Mucosa of rectum (tissue), 2 donors: ENCODE results near the gene RASGRP2.

Experiments used
- H3K27ac ChIP-seq, 2 donors: one replicate each; pipeline ENCODE4 v1.7.0; 2013; ENCODE audit warnings: inconsistent platforms in 2 of 2, low read depth in 2 of 2, low read length in 2 of 2
- H3K27me3 ChIP-seq, 2 donors: one replicate each; pipeline ENCODE4 v1.7.0; 2013; ENCODE audit warnings: low read length in 2 of 2; ENCODE audit not compliant: control insufficient read depth in 2 of 2, insufficient read depth in 2 of 2
- H3K36me3 ChIP-seq, 2 donors: one replicate each; pipeline ENCODE4 v1.7.0; 2013; ENCODE audit warnings: low read length in 2 of 2; ENCODE audit not compliant: control insufficient read depth in 2 of 2, insufficient read depth in 2 of 2
- H3K4me1 ChIP-seq, 2 donors: one replicate each; pipeline ENCODE4 v1.7.0; 2013; ENCODE audit warnings: low read length in 2 of 2, mild to moderate bottlenecking in 1 of 2; ENCODE audit not compliant: control insufficient read depth in 2 of 2, insufficient read depth in 2 of 2
- H3K4me3 ChIP-seq, 2 donors: one replicate each; pipeline ENCODE4 v1.7.0; 2013; ENCODE audit warnings: low read length in 2 of 2
- H3K9ac ChIP-seq, 2 donors: one replicate each; pipeline ENCODE4 v1.7.0; 2013; ENCODE audit warnings: low read length in 2 of 2, low read depth in 1 of 2, mild to moderate bottlenecking in 1 of 2
- H3K9me3 ChIP-seq, 2 donors: one replicate each; pipeline ENCODE4 v1.7.0; 2013; ENCODE audit warnings: low read length in 2 of 2; ENCODE audit not compliant: control insufficient read depth in 2 of 2
- donor health status: healthy.
- donor health status: Normal muscosa, but diverticular disease.

Gene RASGRP2

GRCh38 chr11:64755681-64756361, 11.9 kb upstream of the RASGRP2 start:
- Histone ChIP-seq H3K4me3 (no peak overlapping the region), H3K9ac (no peak overlapping the region), H3K27ac (no peak overlapping the region), H3K4me1 (peaks cover 0 to 5% of the 10 kb centered on the region in 2 donors), H3K36me3 (no peaks in the 10 kb centered on the region), H3K9me3 (no peaks in the 10 kb centered on the region), H3K27me3 (no peaks in the 10 kb centered on the region)

- Histone ChIP-seq H3K36me3 (no peaks in the 10 kb centered on the region), H3K4me3 (no peak overlapping the region), H3K9ac (no peak overlapping the region), H3K27me3 (no peaks in the 10 kb centered on the region), H3K27ac (no peak overlapping the region), H3K9me3 (no peaks in the 10 kb centered on the region), H3K4me1 (no peaks in the 10 kb centered on the region)
These were observed 11.1 kb upstream of the RASGRP2 start for GRCh38 chr11:64754919-64755662.

GRCh38 chr11:64754124-64754918, 10.4 kb upstream of the RASGRP2 start:
- Histone ChIP-seq H3K27ac (no peak overlapping the region), H3K4me1 (no peaks in the 10 kb centered on the region), H3K36me3 (no peaks in the 10 kb centered on the region), H3K9ac (no peak overlapping the region), H3K9me3 (no peaks in the 10 kb centered on the region), H3K27me3 (no peaks in the 10 kb centered on the region), H3K4me3 (no peak overlapping the region)

- H3K4me3 ChIP-seq, result no peak overlapping the region
- H3K27ac ChIP-seq, result no peak overlapping the region
- H3K36me3 ChIP-seq, result no peaks in the 10 kb centered on the region
- no peaks in the 10 kb centered on the region for H3K9me3 ChIP-seq
- H3K27me3 ChIP-seq, result no peaks in the 10 kb centered on the region
- no peaks in the 10 kb centered on the region for H3K4me1 ChIP-seq
- no peak overlapping the region for H3K9ac ChIP-seq
These were observed 9.6 kb upstream of the RASGRP2 start for GRCh38 chr11:64753380-64754123.

GRCh38 chr11:64753019-64753379, 9.1 kb upstream of the RASGRP2 start:
- Histone ChIP-seq H3K27ac (no peak overlapping the region), H3K4me1 (no peaks in the 10 kb centered on the region), H3K27me3 (no peaks in the 10 kb centered on the region), H3K9me3 (no peaks in the 10 kb centered on the region), H3K4me3 (no peak overlapping the region), H3K9ac (no peak overlapping the region), H3K36me3 (no peaks in the 10 kb centered on the region)

- no peak overlapping the region for H3K27ac ChIP-seq
- no peaks in the 10 kb centered on the region for H3K36me3 ChIP-seq
These were observed 8.4 kb upstream of the RASGRP2 start for GRCh38 chr11:64752175-64752970.

GRCh38 chr11:64751580-64751979, 7.6 kb upstream of the RASGRP2 start:
- Histone ChIP-seq H3K4me1 (no peaks in the 10 kb centered on the region), H3K9ac (no peak overlapping the region), H3K27me3 (no peaks in the 10 kb centered on the region), H3K36me3 (no peaks in the 10 kb centered on the region), H3K4me3 (no peak overlapping the region), H3K9me3 (no peaks in the 10 kb centered on the region), H3K27ac (no peak overlapping the region)

More at GRCh38 chr11:64752175-64752970, 8.4 kb upstream of the RASGRP2 start:
- no peaks in the 10 kb centered on the region for H3K27me3 ChIP-seq
- no peak overlapping the region for H3K9ac ChIP-seq
- H3K4me1 ChIP-seq, result no peaks in the 10 kb centered on the region
- no peaks in the 10 kb centered on the region for H3K9me3 ChIP-seq
- H3K4me3 ChIP-seq, result no peak overlapping the region

GRCh38 chr11:64751136-64751535, 7.2 kb upstream of the RASGRP2 start:
- Histone ChIP-seq H3K36me3 (no peaks in the 10 kb centered on the region), H3K27me3 (no peaks in the 10 kb centered on the region), H3K9ac (no peak overlapping the region), H3K4me3 (no peak overlapping the region), H3K27ac (no peak overlapping the region), H3K9me3 (no peaks in the 10 kb centered on the region), H3K4me1 (no peaks in the 10 kb centered on the region)

GRCh38 chr11:64750361-64751054, 6.6 kb upstream of the RASGRP2 start:
- no peaks in the 10 kb centered on the region for H3K4me1 ChIP-seq
- H3K36me3 ChIP-seq, result no peaks in the 10 kb centered on the region
- no peak overlapping the region for H3K9ac ChIP-seq
- H3K4me3 ChIP-seq, result no peak overlapping the region
- peaks cover 0 to 4% of the 10 kb centered on the region in 2 donors for H3K27me3 ChIP-seq
- H3K27ac ChIP-seq, result no peak overlapping the region
- no peaks in the 10 kb centered on the region for H3K9me3 ChIP-seq
